ENCODE measurements around the gene ANKZF1.
"Not testable (repeated sequence)": the region's sequence is repeated elsewhere in the genome, so short reads cannot be mapped to it uniquely, and the experiment has no call there.

The ANKZF1 gene

DNA sequence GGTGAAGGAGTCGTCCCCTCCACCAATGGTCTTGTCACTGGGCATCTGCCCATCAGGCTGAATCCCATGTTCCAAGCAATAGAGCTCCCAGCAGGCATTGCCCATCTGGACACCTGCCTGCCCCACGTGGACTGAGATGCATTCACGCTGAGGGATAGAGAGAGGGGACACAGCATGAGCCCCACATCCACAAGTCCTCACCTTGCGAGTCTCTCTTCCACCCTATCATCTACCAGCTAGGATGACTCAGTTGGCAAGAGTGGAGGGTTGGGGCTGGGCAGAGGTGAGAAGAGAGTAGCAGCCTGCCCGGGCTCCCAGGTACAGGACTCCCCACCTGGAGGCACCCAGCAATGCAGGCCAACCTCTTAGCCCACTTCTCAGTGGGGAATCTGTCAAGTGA lies 22.5 kb downstream of the ANKZF1 start:
- CTCF ChIA-PET, result interaction anchor here (1.3 to 6.3 kb wide), 7 partner anchors 24 to 132 kb away, joined by 3 to 67 read pairs (median 4); partner anchors contain the start of gene DNAJB2
- no peak overlapping the region for H3K4me3 ChIP-seq (ENCODE audit: low read depth, low read length)
- POLR2A ChIA-PET, result interaction anchor here (0.7 to 1.4 kb wide), 3 partner anchors 14 to 43 kb away, joined by 3 read pairs; no protein-coding TSS in a partner anchor
- TF ChIP-seq, protein P1, sequence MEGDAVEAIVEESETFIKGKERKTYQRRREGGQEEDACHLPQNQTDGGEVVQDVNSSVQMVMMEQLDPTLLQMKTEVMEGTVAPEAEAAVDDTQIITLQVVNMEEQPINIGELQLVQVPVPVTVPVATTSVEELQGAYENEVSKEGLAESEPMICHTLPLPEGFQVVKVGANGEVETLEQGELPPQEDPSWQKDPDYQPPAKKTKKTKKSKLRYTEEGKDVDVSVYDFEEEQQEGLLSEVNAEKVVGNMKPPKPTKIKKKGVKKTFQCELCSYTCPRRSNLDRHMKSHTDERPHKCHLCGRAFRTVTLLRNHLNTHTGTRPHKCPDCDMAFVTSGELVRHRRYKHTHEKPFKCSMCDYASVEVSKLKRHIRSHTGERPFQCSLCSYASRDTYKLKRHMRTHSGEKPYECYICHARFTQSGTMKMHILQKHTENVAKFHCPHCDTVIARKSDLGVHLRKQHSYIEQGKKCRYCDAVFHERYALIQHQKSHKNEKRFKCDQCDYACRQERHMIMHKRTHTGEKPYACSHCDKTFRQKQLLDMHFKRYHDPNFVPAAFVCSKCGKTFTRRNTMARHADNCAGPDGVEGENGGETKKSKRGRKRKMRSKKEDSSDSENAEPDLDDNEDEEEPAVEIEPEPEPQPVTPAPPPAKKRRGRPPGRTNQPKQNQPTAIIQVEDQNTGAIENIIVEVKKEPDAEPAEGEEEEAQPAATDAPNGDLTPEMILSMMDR (IDR thresholded peaks at IDR 0.05; ENCODE audit: insufficient read depth, low read length, missing control alignments), result no peak
- DNase-seq (ENCODE audit: low read depth, low spot score), result no peak

DNA sequence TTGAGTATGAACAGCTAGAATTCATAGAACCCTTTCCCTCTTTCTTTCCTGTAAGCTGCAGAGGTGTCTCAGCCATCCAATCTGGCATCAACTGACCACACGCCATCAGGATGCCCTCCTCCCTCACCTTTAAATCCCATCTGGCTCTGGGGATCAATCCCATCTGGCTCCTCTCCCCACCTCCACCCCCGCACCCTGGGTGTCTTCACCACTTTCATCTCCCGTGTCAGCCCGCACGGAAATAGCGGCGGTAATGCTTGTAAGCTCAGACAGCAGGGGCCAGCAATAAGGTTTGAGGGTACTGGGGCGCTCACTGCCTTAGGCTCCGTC lies 22.9 kb downstream of the ANKZF1 start:
- H3K4me3 ChIP-seq (ENCODE audit: low read depth, low read length), result peak overlapping the region; percentile 57
- no peak for DNase-seq (ENCODE audit: low read depth, low spot score)
- ChIA-PET CTCF (interaction anchor here (1.4 to 6.3 kb wide), 5 partner anchors 24 to 133 kb away, joined by 3 to 67 read pairs (median 7); partner anchors contain the start of gene DNAJB2), POLR2A (interaction anchor here (0.6 to 1.4 kb wide), 4 partner anchors 15 to 156 kb away, joined by 3 to 5 read pairs (median 4); no protein-coding TSS in a partner anchor)
- TF ChIP-seq, protein P1 (IDR thresholded peaks at IDR 0.05; ENCODE audit: insufficient read depth, low read length, missing control alignments), result no peak

DNA sequence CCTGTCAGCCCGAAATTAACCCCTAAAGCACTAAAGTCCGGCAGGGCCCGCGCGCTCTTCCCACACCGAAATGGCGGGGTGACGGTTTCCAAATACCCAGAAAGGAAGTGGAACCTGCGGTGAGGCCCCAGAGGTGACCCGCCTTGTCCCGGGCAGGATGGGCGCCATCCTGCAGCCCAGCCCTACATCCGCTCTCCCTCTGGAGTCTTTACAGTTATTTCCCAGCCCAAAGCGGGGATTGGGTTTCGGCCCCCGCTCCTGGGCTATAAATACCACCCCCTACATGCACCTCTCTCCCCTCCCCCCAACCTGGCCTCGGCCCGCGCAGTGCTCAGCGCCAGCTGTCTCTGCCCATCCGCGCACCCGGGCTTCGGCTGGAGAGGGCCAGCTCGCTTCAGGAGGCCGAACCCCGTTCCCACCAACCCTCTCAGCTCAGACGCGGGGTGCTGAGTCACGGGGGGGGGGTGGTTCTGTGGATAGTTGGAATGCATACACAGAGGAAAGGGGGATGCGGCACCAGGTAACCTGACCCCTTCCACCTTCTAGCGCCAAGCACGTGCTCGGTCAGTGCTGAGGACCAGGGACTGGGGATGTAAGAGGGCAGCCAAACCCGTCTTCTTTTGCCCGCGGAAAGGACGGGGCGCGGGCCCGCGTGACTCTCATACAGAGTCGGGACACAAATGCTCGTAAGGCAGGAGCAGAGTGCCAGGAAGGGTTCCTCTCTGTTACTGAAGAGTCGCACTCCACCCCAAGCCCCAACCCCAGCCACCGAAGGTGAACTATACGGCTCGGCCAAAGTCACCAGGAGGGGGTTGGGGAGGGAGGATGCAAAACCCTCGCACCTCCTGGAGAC lies 23.5 kb downstream of the ANKZF1 start, which contains the start of gene TUBA4B:
Gene TUBA4B, plus strand, starts transcription at position 344 of the 853 bp plus-strand sequence. Its CDS starts 165 bp downstream, at position 509.
- CTCF ChIA-PET, result interaction anchor here (1.5 to 6.3 kb wide), 6 partner anchors 23 to 94 kb away, joined by 4 to 67 read pairs (median 12); partner anchors contain the start of gene DNAJB2
- H3K4me3 ChIP-seq (ENCODE audit: low read depth, low read length), result peak within 1 kb of the TSS; percentile 57
- DNase-seq (ENCODE audit: low read depth, low spot score), result no peak
- TF ChIP-seq, protein P1 (IDR thresholded peaks at IDR 0.05; ENCODE audit: insufficient read depth, low read length, missing control alignments), result no peak
- POLR2A ChIA-PET, result interaction anchor here (0.6 to 1.4 kb wide), 5 partner anchors 8 to 155 kb away, joined by 3 to 5 read pairs (median 3); partner anchors contain the start of genes GLB1L and STK16

DNA sequence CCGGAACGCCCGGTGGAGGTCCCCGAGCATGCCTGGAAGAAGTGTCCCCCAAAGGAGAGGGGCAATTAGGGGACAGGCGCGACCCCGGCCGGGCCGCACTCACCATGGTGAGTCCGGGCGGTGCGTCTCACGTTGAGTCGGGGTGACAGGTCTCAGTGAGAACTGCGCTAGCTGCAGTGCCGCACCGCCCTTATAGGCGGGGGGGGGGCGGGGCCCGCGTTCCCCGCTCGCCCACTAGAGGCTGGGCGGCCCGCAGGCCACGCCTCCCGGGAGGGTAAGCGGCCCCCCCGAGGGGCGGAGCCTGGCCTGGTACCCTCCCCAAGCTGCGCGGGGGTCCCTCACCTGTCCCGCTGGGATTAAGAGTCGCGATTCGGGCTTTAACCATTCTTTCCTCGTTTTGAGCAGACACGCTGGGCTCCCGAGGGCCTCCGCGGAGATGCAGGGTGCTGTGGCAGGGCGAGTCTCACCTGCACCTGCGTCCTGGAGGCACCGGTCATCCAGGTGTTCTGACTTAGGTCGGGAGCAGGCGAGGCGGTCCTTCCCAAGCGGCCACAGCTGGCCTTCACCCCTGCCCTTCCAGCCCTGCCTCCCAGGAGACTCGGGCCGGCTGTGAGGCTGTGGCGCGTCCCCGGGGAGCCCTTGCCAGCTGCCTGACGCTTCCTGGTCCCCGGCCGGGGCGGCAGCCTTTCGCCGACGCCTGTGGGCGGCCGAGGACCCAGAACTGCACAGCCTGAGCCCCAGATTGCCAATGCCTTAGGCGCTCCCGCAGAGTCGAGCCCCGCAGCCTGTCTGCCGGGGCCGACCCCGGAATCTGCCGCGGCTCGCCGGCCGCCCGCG lies 24.4 kb downstream of the ANKZF1 start, which contains the start of gene TUBA4A:
Gene TUBA4A, minus strand, starts transcription at position 166 of the 837 bp plus-strand sequence. Its CDS starts 60 bp downstream, at position 106.
- POLR2A ChIA-PET, result interaction anchor here (1.0 kb wide), 1 partner anchor 9 kb away, joined by 3 read pairs; the partner anchor contains the start of genes GLB1L and STK16
- CTCF ChIA-PET, result interaction anchor here (1.1 to 3.2 kb wide), 7 partner anchors 10 to 95 kb away, joined by 3 to 37 read pairs (median 12); no protein-coding TSS in a partner anchor

DNA sequence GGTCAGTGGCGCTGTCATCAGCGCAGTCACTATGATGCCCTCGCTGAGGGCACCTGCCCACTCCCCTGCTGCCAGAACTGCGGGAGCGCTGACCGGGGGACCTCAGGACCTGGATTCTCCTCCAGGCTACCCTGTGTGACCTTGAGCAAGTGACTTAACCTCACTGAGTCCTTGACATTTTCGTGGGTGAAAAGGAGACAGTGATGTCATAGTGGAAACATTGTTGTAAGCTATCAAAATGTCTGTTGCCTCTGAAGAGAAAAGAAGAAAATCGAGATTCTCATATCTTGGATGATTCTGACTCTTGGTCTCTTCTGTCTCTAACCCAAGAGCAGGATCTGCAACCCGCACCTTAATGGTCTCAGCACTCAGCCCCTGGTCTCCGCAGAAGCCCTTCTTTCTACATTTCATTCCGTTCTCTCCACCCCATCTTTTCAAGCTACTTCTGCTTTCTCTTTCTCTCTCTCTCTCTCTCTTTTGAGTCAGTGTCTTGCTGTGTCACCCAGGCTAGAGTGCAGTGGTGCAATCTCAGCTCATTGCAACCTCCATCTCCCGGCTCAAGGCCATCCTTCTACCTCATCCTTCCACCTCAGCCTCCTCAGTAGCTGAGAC lies 25.1 kb downstream of the ANKZF1 start:
- ChIA-PET POLR2A (no interaction called here), CTCF (interaction anchor here (0.6 to 3.2 kb wide), 8 partner anchors 9 to 116 kb away, joined by 3 to 37 read pairs (median 4); no protein-coding TSS in a partner anchor)
- peak overlapping the region; percentile 57 for H3K4me3 ChIP-seq (ENCODE audit: low read depth, low read length)
- DNase-seq (ENCODE audit: low read depth, low spot score), result no peak
- TF ChIP-seq, protein P1 (IDR thresholded peaks at IDR 0.05; ENCODE audit: insufficient read depth, low read length, missing control alignments), result no peak

More for the DNA sequence above, 24.4 kb downstream of the ANKZF1 start, which contains the start of gene TUBA4A:
- TF ChIP-seq, protein P1 (IDR thresholded peaks at IDR 0.05; ENCODE audit: insufficient read depth, low read length, missing control alignments), result no peak
- DNase-seq (ENCODE audit: low read depth, low spot score), result no peak
- peak within 1 kb of the TSS; percentile 57 for H3K4me3 ChIP-seq (ENCODE audit: low read depth, low read length)

DNA sequence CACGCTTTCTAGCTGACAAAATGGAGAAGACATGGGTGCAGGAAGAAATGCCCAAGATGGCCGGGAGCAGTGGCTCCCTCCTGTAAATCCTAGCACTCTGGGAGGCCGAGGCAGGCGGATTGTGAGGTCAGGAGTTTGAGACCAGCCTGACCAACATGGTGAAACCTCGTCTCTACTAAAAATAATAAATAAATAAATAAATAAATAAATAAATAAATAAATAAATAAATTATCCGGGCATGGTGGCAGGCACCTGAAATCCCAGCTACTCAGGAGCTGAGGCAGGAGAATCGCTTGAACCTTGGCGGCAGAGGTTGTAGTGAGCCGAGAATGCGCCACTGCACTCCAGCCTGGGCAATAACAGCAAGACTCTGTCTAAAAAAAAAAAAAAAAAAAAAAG lies 29.3 kb downstream of the ANKZF1 start:
- DNase-seq (ENCODE audit: low read depth, low spot score); H3K4me3 ChIP-seq (ENCODE audit: low read depth, low read length); POLR2A ChIA-PET; CTCF ChIA-PET: not testable (repeated sequence)

Data from AG04449 (cell line).